HL-60/S4 treated with retinoic acid at 250 ng/mL for 4 days and 3 days (cell line): ENCODE data around the gene TUBB4B.
"Not testable (repeated sequence)": the region's sequence is repeated elsewhere in the genome, so short reads cannot be mapped to it uniquely, and the experiment has no call there.

ENCODE experiments used
- in situ Hi-C: fragments of 300-500 bp; cut with MboI; formaldehyde crosslinking; loops from 2 replicates; pipeline ENCODE4 v1.7.0; 2022; ENCODE audit warnings: low sequenced_read_pairs

TUBB4B gene

GRCh38 chr9:137251490-137252268, 10.6 kb downstream of the TUBB4B start:
- in situ Hi-C loops = no loop called here

GRCh38 chr9:137252555-137253506, 11.7 kb downstream of the TUBB4B start:
- in situ Hi-C loops = no loop called here

DNA sequence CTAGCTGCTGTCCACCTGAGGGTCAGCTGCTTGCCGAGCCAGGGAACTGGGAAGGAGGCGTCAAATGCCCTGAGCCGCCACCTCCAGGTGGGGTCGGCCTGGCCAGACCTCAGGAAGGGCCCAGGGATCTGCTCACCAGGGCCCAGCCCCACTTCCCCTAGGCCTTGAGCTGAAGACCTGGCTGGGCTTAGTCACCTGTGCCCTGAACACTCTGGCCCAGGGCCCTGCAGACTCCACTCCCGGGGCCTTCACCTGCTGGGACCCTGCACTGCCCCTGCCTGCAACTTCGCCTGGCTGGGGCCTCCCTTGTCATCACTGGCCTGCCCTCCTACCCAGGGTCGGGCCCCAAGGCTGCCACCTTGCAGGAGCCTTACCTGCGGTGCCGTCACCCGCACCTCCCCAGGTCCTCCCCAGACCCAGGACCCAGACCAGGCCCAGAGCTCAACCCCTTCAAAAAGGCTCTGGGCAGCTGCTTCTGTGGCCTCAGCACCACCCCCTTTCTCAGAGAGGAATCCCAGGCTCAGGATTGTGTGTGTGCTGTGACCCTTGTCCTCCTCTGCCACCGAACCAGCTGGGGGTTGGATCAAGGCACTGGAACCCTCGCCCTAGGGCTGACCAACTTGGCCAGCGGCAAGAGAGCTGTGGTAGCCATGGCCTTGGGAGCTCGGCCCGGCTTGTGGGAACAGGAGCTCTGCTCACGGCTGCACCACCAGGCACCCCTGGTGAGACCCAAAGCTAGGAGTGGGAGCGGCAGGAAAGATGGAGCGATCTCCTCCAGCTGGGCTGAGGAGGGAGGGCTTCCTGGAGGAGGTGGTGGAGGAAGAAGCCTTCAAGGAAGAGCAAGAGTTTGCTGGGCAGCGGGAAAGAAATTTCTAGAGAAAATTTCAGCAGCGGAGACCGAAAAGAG, 12.9 kb downstream of the TUBB4B start:
- in situ Hi-C loops = no loop called here

- in situ Hi-C loops = no loop called here
Observed at GRCh38 chr9:137254624-137255447, 13.7 kb downstream of the TUBB4B start, which contains the start of gene NELFB. NELFB (plus strand) TSS chr9:137255327.

GRCh38 chr9:137255448-137256114, 14.5 kb downstream of the TUBB4B start:
- in situ Hi-C loops = no loop called here

DNA sequence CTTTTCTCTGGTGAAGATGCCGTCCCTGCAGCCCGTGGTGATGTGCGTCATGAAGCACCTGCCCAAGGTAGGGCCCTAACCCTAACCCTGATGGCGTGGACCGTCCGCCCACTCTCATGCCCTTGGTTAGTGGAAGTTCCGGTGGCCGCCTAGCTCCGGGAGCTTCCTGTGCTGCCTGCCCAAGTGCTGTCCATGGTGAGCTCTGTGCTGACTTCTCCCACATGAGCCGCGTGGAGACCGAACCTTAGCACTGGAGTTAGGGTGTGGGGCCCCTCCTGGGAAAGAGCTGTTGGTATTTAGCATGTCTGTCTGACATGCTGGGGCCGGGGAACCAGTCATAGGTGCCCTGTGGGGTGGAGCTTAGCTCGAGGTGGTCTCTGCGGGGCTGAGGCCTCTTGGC, 15.3 kb downstream of the TUBB4B start:
- in situ Hi-C loops = no loop called here

DNA sequence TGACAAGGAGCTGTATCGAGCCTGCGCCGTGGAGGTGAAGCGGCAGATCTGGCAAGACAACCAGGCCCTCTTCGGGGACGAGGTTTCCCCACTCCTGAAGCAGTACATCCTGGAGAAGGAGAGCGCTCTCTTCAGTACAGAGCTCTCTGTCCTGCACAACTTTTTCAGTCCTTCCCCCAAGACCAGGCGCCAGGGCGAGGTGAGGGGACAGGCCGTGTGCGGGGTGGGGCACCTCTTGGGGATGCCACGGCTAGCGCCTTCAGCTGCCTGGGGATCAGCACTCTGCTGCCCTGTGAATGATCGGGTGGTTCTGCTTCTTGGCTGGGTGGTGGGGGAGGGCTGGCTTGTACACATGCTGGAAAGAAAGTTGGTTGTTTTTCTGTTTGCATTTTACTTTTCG, 15.8 kb downstream of the TUBB4B start:
- in situ Hi-C loops = no loop called here

DNA sequence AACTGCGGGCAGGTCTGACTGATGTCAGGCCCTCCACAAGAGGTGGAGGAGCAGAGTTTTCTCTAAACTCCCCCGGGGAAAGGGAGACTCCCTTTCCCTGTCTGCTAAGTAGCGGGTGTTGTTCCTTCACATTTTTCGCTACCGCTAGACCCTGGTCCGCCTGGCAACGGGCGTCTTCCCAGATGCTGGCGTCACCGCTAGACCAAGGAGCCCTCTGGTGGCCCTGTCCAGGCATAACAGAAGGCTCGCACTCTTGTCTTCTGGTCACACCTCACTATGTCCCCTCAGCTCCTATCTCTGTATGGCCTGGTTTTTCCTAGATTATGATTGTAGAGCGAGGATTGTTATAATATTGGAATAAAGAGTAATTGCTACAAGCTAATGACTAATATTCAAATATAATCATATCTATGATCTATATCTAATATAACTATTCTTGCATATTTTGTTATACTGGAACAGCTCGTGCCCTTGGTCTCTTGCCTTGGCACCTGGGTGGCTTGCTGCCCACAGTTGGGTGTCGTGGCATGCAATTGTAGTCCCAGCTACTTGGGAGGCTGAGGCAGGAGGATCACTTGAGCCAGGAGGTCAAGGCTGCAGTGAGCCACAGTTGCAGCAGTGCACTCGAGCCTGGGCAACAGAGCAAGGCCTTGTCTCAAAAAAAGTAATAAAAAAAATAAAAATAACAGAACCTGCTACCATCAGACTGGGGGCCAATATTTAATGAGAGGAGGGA, 21.3 kb downstream of the TUBB4B start:
- in situ Hi-C loops = not testable (repeated sequence)

DNA sequence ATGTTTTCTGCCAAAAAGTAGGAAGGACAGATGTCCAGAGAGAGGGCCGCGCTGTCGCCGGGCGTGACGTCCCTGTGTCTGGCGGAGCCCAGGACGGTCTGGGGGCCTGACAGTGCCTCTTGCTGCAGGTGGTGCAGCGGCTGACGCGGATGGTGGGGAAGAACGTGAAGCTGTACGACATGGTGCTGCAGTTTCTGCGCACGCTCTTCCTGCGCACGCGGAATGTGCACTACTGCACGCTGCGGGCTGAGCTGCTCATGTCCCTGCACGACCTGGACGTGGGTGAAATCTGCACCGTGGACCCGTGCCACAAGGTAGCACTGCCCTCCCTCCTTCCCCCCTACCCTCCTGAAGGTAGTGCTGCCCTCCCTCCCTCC, 21.8 kb downstream of the TUBB4B start:
- in situ Hi-C loops = no loop called here

DNA sequence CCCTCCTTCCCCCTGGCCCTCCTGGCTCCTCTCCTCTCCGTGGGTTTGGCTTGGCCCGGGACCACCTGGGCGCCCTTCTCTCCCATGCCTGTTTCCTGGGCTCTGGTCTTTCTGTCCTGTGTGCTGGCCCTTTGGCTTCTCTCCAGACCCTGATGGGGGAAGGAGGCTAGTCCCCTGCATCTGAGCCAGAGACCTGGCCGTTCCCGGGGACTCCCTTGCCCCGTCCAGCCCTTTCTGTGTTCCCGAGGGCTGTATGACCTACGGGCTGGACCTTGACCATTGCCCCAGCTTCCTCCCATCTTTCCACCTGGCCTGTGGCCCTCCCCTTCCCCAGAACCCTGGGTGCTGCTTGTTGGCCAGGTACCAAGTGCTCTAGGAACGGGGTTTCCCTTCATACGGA, 22.4 kb downstream of the TUBB4B start:
- in situ Hi-C loops = no loop called here

DNA sequence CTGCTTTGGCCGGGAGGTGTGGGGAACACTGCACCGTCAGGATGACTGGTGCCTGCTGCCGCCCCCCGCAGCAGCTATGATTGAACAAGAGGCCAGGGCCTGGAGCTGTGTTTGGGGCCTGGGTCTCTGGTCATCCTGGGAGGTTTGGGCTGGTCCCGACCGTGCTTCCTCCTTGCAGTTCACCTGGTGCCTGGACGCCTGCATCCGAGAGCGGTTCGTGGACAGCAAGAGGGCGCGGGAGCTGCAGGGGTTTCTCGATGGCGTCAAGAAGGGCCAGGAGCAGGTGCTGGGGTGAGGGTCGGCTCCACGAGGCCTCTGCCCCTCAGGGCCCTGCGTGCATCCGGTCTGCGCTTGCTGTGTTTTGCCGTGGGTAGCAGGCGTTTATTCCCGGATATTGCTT, 23.0 kb downstream of the TUBB4B start:
- in situ Hi-C loops = no loop called here

DNA sequence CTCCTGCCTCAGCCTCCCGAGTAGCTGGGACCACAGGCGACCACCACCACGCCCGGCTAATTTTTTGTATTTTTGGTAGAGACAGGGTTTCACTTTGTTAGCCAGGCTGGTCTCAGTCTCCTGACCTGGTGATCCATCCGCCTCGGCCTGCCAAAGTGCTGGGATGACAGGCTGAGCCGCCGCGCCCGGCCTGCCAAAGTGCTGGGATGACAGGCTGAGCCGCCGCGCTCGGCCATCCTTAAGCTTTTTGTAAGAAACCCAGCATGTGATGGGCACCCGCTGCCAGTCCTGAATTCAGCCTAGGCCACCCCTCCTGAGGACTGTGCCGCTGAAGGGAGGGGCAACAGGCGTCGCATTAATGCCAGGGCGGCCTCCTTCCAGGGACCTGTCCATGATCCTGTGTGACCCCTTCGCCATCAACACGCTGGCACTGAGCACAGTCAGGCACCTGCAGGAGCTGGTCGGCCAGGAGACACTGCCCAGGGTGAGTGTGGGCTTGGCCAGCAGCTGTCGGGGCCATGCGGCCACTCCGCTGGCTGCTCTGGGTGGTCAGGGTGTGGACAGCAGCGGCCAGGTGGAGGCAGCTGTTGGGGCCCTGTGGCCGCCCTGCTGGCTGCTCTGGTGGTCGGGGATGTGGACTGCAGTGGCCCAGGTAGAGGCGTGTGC, 24.5 kb downstream of the TUBB4B start:
- in situ Hi-C loops = no loop called here

GRCh38 chr9:137266162-137266527, 25.1 kb downstream of the TUBB4B start:
- in situ Hi-C loops = no loop called here

DNA sequence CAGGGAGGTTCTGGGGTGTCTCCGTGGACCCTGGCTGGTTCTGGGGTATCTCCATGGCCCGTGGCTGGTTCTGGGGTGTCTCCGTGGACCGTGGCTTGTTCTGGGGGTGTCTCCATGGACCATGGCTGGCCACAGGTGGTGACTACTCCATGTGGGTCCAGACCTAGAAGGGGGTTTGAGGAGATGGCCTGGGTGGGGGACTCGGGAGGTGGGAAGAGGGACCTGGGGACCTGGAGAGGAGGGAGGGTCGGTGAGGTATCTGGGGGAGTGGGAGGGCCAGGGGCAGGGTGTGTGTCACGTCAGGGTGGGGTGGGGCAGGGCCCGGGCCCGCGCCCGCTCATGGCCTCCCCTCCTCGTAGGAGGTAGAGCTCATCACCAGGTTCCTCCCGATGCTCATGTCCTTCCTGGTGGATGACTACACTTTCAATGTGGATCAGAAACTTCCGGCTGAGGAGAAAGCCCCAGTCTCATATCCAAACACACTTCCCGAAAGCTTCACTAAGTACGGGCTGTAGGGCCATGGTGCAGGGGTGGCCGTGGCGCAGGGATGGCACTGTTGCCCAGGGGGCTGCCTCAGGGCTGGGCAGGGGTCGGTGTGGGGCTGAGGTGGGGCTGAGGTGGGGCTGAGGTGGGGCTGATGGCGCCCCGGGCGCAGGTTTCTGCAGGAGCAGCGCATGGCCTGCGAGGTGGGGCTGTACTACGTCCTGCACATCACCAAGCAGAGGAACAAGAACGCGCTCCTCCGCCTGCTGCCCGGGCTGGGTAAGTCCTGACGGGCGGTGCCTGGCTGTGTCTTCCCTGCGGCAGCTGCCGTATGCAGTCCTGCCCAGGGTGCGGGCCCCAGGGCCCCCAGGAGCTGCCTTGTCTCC, 25.7 kb downstream of the TUBB4B start:
- in situ Hi-C loops = no loop called here

DNA sequence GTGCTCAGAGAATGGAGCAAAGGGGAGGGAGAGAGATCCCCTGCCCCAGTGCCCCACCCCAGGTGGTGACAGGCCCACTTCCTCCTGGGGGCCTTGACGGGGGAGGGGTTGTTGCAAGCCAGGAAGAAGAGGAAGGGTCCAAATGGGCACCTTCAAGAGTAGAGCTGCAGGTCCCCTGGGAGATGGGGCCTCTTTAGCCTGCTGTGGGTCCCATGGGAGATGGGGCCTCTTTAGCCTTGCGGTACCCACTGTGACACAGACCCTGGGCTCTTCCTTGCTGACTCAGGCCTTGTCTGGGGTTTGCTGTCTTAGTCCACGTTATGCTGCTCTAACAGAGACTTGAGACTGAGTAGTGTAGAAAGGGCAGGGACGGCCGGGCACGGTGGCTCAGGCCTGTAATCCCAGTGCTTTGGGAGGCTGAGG, 26.9 kb downstream of the TUBB4B start:
- in situ Hi-C loops = no loop called here

GRCh38 chr9:137268538-137269201, 27.6 kb downstream of the TUBB4B start:
- in situ Hi-C loops = no loop called here

GRCh38 chr9:137269231-137269772, 28.2 kb downstream of the TUBB4B start:
- in situ Hi-C loops = no loop called here
